ENCODE data around the gene NUP210L.

Gene NUP210L

DNA sequence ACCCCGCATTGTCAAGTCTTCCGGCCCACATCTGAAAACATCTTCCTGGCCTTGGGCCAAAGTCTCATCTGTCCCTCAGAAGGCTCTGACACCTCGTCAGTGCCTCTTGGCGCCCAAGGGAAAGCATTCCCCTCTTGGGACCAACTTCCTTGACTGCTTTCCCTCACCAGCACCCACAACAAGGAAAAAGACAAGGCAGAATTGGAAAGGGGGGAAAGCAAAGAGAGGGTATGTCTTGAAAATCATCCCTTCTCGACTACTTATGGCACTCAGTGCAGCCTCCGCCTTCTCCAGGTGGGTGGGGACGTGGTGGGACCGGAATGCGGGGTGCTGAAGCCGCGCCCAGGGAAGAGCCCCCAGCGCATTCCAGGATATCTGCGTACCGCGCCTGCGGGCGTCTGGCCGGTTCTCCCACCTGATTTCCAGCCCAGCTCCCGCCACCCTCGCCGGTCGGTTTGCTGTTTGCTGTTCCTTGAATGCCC, 191.0 kb downstream of the NUP210L start:
- DNase-seq (ENCODE audit: low spot score), result no peak

DNA sequence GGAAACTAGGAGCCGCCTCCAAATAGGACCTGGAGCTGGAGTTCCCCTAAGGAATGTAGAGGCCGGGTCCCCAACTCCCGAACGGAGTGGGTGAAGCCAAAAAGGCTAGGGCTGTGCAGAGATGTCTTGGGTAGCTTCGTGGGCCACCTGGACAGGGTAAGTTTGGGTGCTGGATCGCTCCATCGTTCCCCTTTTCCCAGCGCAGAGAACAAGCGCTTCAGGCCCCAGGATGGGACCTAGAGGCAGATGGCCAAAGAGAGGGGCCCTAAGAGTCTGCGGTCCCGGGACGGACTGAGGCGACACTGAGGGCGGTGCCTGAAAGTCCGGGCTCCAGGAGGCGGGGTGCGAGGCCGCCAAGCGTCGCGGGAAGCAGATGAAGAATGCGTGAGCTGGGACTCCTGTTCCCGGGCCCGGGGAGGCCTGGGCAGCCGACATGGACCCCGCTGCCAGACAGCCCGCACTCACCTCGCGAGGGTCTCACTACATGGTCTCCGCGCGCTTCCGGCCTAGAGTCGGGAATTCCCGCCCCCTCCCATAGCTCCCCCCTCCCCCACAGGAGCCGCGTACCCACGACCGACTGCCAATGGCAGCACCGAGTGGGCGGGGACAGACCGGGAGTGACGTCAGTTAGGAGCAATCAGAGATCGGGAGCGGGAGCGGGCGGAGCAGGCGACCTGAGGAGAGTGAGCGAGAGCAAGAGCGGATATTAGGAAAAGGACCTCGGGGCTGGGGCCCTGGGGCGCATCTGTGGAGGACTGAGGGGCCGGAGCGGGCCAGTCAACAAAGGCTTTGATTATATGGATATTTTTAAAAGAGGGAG, 191.6 kb downstream of the NUP210L start, which contains the start of gene SLC39A1:
SLC39A1 (minus strand) TSS at position 508 of the 820 bp plus-strand sequence. CDS start 822 bp downstream, outside the sequence.
- peak; percentile 98 for DNase-seq (ENCODE audit: low spot score)

DNA sequence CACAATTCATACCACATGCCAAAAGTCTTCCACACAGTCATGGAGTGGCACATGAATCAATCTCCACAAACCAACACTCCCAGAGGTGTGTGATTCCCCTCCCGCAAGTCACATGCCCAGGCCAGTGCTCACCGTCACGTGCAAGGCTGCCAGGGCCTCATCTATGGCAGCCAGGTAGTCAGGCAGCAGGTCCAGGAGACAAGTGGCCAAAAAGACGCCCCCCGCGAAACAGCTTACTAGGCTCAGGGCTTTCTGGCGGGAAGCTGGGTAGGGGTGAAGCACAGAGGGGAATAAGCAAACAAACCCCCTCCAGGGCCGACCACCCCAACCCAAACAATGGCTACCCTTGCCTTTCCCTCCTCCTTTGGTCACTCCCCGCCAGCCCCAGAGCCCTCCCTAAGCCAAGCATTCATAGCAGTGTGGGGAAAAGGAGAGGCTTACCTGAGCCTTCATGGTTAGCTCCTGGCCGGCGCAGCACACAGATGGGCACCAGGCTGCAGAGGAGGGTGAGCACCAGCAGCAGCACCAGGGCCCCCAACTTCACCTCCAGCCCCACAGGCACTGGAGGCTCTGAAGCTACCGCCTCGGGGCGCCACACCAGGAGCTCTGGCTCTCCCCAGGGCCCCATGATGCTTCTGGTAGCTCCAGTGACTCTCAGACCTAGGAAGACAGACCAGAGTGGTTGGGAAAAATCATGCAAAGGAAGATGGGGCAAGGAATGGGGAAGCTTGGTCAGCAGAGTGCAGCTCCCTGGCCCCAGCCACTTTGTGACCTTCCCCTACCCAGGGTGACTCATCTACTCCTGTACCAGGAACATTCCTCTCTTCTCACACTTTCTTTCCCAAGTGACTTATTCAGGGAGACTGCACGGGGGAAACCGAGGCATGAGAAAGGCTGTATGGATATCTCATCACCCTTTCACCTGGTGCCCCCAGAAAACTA, 192.5 kb downstream of the NUP210L start:
- DNase-seq (ENCODE audit: low spot score), result no peak

DNA sequence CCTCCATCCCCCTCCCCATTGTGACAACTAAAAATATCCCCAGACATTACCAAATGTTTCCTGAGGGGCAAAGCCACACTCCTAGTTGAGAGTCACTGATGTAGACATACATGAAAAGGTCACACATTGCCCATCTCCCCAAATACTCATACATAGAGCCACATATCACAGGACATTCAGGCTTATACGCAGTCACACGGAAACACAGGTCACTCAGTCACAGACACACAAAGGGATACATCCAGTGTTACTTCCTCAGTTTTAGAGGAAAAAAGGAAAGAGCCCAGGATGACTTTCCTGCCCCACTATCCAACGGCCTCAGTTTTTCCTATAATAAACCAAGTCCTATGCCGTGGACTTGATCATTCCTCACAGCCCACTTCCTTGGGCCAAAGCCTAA, 193.5 kb downstream of the NUP210L start:
- no peak for DNase-seq (ENCODE audit: low spot score)

DNA sequence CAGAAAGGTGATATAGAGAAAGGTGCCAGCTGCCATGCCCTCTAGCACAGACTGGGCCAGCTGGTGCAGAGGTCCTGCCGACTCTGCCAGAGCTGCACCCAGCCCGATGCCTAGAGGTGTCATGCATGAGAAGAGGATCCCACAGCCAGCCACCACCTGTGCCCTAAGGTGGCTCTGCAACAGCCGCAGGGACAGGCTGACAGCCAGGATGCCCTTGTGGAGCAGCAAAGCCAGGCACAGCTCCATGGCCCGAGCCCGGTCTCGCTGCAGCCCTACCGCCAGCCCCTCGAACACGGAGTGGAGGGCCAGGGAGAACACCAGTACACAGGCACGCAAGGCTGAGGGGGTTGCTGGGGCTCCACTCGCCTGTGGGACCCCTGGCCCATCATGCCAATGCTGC, 194.7 kb downstream of the NUP210L start:
- no peak for DNase-seq (ENCODE audit: low spot score)

DNA sequence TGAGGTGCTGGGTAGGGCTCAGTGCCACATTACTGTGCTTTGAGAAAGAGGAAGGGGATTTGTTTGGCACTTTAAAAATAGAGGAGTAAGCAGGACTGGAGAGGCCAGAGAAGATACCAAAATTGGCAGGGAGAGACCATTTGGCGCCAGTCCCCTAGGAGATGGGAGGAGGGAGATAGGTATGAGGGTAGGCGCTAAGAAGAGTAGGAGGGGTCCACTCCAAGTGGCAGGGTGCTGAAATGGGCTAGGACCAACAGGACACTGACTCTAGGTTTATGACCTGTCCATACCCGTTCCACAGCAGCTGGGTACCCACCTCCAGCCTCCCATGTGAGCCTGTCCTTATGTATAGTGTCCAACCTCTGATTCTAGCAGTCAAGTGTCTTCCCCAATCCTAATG, 195.4 kb downstream of the NUP210L start:
- DNase-seq (ENCODE audit: low spot score), result no peak

DNA sequence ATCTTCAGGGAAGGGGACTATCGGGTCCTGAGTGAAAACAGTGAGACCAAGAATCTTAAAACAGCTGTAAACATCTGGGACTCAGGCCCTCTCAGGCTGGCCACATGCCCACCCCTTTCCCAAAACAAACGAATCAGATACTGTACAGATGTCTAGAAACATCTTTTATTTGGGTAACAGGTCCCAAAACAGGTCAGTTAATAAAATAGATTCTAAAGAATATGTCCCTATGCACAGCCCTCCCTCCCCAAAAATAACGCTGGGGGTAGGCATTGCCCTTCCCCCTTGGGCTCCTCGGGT, 196.0 kb downstream of the NUP210L start:
- DNase-seq (ENCODE audit: low spot score), result no peak

DNA sequence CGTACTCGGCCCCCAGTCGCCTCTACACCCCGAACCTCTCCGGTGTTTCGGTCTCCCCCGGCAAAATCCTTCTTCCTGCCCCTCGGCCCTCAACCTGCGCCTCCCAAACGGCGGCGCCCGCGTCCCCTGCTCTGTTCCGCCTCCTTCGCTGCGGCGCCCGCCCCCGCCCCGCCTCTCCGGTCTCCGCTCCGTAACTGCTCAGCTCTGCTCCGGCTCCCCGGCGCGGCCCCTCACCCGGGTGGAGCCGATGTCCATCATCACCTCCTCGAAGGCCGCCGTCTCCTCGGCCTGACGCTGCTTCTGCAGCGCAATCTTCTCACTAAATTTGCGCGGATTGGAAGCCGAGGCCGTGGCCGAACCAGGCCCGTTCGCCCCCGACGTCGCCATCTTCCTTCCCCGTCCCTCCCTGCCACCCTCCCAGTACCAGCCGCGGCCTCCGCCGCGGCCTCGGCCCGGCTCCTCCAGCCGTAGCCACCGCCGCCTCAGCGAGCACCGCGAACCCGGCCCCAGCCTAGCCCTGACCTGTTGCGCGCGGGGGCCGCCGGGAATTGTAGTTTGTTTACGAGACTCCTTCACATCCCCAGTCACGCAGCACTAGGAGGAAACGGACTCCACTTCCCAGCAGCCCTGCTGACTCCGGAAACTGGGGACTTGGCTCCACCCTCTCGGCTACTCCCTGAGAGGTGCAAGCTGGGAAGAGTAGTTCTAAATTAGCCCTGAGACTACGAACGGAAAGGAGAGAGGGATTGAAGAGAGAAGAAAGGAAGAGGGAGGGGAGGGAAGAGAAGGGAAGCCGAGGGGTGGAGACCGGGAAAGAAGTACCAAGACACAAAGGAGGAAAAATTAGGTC, 196.5 kb downstream of the NUP210L start, which contains the start of gene CRTC2:
CRTC2 (minus strand) TSS at position 502 of the 850 bp plus-strand sequence; CDS start at position 387, 115 bp downstream.
- peak; percentile 100 for DNase-seq (ENCODE audit: low spot score)

DNA sequence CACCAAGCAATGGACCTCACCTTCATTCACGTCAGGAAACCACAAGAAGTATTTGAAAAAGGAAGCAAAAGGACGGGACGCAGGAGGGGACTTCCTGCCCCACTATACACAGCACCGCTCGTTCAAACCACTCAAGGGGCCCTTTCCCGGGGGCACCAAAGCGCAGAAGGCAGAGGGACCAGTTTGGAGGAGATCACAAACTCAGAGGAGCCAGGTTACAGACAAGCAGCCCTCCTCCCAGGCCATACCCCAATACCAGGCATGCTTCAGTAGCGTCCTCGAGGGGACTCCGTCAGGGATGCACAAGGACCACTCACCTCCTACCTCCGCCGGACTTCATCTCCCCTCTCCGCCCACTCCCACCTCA, 197.1 kb downstream of the NUP210L start:
- no peak for DNase-seq (ENCODE audit: low spot score)

DNA sequence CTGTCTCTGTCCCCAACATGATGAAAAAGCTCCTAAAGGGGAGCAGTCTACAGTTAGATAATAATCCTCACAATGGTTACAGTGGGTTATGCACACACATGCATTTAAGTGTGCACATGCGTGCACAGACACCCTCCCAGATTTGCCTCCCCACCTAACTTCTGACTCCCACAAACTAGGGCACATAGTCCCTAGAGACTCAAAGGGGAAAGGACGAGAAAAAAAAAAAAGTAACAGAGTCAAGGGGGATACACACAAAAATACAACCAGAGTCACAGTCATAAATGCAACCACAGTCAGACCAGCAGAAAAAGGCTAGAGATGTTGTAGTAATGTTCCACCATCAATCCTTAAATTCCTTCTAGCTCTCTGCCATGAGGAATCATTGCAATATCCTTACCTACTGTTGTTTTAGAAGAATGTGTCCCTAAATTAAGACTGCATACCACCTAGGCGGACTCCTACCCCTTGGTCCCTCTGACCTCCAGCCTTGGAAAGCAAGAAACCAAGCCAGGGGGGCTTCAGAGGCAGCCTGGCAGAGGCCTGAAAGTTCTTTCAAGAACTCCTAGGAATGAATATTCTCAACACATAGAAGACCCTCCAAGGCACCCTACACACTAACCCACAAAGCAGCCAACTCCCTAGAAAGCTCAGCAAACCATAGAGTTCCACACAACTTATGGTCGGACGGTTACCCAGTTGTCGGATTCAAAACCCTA, 197.7 kb downstream of the NUP210L start:
- no peak for DNase-seq (ENCODE audit: low spot score)

DNA sequence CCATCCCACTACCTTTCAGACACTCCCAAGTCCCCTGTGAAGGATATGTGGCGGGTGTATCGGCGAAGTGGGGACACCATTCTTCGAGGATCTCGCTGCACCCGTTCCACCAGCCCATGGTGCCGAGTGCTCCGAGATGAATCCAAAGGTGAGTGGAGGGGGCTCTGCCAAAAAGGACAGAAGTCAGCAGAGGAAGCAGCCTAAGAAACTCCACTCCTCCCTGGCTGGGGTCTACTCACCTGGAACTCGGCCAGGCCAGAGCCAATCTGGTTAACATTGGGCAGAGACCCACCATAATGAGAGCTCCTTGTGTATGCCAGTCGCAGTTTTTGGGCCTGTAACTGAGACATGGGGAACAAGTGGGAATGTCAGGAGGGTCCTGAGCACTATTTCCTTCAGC, 200.0 kb downstream of the NUP210L start:
- DNase-seq (ENCODE audit: low spot score), result no peak

DNA sequence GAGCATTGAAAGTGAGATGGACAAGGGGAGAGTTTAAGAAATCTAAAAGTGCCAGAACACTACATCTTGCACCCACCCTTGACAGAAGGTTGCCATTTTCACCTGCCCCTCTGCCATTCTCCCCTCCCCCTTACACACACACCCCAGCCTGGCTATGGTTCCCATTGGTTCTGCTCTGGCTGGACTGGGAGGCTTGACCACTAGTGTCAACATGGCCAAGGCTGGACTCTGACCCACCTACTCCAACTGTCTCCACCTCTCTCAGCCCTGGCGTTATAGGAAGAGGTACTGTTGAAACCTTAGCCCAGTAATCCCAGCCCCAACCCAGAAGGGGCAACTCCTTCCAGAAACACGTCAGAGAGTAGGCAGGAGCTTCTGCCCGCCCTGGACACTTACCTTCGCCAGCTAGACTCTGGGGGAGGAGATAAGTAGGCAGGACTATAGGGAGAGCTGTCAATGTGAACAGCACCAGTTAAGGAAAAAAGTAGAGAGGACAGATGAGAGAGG, 201.0 kb downstream of the NUP210L start:
- peak; percentile 94 for DNase-seq (ENCODE audit: low spot score)

DNA sequence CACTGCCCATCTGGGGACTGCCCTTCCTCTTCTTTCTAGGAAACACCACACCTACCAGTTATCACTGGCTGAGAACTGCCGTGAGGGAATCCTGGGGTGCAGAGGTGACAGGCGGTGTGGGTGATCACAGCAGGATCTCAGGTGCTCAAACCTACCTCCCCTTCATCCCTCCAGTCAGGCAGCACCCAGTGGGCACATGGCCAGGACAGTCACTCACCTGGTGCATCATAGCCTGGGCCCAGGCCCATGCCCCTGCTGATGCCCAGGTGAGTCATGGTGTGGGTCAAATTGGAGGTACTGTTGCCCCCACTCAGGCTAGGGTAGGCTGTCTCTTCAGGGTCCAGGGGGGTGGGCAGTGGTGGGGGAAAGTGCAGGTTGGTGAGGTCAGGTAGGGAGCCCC, 203.1 kb downstream of the NUP210L start:
- no peak for DNase-seq (ENCODE audit: low spot score)

DNA sequence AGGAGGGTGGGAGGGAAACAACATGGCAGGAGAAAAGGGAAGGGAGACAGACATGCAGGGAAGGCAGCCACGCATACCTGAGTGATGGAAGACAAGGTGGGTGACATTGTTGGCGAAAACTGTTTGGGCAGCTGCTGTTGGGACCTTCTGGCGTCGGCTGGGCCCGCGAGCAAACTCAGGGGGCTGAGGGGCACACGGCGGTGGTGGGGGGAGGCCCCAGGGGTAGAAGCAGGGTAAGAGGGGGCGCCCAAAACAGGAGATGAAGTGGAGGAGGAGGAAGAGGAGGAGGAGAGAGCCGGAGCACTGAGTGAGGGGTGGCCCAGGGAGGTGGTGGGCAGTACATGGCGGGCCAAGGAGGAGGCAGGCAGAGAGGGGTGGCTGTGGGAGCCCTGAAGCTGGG, 203.7 kb downstream of the NUP210L start:
- DNase-seq (ENCODE audit: low spot score), result no peak

DNA sequence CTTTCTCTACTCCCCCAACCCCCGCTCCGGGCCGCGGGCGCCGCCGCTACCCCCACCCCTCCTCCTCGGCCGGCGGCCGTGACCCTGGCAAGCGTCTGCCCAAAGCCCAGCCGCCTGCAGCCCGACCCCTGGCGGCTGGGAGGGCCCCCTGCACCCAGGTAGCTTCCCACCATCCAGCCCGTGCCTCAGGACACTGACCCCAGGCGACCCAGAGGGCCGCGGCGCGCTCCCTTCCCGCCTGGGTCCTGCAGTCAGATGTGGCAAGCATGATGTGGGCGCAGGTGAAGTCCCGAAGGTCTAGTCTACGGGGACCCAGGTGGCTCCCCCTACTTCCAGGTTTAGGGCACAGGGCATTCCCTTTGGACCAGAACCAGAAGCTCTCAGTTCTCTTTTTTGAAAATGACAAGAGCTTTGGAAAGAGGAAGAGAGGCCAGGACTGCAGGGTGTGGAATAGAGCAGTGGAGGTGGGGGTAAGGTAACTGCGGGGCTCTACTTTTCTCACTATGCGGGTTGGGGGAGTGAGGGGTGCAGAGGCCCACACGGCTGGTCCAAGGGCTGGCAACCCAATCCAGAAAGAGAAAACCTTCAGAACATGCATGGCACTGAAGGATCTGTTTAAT, 208.1 kb downstream of the NUP210L start, which contains the start of gene DENND4B:
DENND4B (minus strand) TSS at position 97 of the 620 bp plus-strand sequence. CDS start 2,344 bp downstream, outside the sequence.
- peak; percentile 100 for DNase-seq (ENCODE audit: low spot score)

DNA sequence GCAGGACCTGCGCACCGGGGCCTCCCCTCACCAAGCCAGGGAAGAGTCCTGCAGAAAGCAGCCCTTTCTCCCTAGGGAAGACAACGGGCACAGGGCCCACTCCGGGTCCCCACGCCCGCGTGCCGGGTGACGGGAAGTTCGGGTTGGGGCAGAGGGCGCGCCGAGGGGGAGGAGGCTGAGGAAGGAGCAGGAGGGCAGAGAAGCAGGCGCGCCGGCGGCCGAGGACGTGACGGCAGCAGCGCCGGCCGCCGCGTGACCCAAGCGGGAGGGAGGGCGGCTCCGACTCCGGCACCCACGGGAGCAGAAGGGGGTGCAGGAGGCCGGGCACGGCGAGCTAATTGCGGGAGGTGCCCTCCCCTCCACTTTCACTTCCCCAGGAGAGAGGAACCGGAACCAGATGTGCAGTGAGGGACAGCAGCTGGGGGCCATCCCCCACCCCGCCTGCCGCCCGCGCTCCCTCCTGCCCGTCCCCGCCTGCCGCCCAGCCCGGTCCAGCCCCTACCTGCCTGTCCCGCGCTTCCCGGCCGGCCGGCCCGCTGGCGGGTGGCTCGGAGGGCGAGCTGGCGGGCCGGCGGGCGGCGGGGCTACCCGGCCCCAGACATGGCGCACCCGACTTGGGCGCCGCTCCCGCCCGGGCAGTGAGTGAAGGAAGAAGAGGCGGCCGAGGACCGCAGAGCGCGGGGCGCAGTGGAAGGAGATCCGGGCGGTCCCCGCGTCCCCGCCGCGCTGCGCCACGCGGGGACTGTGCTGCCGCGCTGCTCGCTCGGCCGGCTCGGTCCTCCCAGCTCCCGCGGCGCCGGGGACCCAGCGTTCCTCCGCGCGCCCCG, 208.9 kb downstream of the NUP210L start:
- DNase-seq (ENCODE audit: low spot score), result peak; percentile 69

DNA sequence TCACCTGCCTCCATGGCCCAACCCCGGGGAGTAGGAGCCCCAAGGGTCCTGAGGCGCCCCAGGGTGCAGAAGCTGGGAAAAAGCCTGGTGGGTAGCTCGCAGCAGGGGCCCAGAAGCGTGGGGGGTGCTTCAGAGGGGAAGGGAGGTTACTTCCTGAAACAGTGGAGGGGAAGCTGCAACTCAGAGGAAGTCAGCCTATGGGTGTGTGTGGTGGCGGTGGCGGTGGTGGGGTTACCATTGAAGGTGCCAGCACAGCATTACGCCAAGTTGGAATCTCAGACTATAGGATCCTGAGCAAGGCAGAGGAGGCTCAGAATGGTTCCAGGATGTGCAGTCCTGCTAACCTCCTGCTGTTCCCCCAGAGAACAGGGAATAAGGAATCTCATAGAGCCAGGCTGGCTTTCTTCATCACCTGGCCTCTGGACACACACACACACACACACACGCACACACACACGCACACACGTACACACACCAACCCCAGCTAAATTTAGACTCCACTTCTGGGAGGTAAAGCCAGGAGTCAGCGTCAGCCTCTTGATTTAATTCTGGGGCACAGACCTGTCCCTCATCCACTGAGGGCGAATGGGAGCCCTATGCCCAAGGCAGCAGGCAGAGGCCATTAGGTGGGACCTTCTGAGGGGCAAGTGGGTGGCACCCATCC, 209.6 kb downstream of the NUP210L start:
- no peak for DNase-seq (ENCODE audit: low spot score)

DNA sequence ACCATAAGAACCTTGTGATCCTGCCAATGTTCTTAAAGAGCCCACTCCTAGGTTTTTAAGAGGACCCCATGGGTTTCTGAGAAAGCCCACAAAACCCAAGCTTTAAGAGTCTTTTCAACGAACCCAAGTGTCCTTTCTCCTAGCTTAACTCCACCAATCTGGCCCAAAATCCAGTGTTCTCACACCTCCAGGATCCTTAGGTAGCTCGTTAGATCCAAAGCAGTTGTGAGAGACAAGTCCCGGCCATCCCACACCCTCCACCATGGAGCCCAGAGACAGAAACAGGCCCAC, 210.1 kb downstream of the NUP210L start:
- no peak for DNase-seq (ENCODE audit: low spot score)
